Kidney epithelial cell (primary cell): ENCODE data around the gene EOGT. TPM values are rescaled to one million over a fixed set of nuclear protein-coding genes. Genes with fewer than 3 reads are reported as not detected.

ENCODE experiments used
- DNase-seq: peaks from one replicate; pipeline ENCODE4 v3.0.0-alpha.2; 2010; ENCODE audit warnings: low read depth
- H3K27me3 ChIP-seq: 2 replicates; pipeline ENCODE4 v1.6.0; 2011; ENCODE audit warnings: low read length; ENCODE audit not compliant: control insufficient read depth, insufficient read depth
- H3K36me3 ChIP-seq: 2 replicates; pipeline ENCODE4 v1.5.1; 2011; ENCODE audit warnings: low read length; ENCODE audit not compliant: control insufficient read depth, insufficient read depth
- H3K4me3 ChIP-seq: 2 replicates; pipeline ENCODE4 v1.5.1; 2011; ENCODE audit warnings: low read depth, mild to moderate bottlenecking, control low read depth, low read length
- total RNA-seq: library from RNA; depleted of rRNA; stranded (reverse); fragments of >200 nt; gene quantifications from 2 replicates; pipeline ENCODE4 v1.2.3, GENCODE V29; 2015
- TF ChIP-seq, protein P1 (sequence below): IDR thresholded peaks from 2 replicates; pipeline ENCODE4 v1.5.1; 2011; ENCODE audit warnings: mild to moderate bottlenecking, moderate library complexity, low read length, control low read depth, inconsistent platforms; ENCODE audit not compliant: insufficient read depth, poor library complexity, severe bottlenecking

EOGT gene
- total RNA-seq, 1 donor from 2014 or later, result 28.3 TPM

GRCh38 chr3:69005791-69006482 is 7.5 kb downstream of the EOGT start:
- Histone ChIP-seq H3K4me3 (no peak overlapping the region), H3K27me3 (no peaks in the 10 kb centered on the region), H3K36me3 (peaks cover 3% of the 10 kb centered on the region)
- no peak for DNase-seq
- TF ChIP-seq, protein P1, sequence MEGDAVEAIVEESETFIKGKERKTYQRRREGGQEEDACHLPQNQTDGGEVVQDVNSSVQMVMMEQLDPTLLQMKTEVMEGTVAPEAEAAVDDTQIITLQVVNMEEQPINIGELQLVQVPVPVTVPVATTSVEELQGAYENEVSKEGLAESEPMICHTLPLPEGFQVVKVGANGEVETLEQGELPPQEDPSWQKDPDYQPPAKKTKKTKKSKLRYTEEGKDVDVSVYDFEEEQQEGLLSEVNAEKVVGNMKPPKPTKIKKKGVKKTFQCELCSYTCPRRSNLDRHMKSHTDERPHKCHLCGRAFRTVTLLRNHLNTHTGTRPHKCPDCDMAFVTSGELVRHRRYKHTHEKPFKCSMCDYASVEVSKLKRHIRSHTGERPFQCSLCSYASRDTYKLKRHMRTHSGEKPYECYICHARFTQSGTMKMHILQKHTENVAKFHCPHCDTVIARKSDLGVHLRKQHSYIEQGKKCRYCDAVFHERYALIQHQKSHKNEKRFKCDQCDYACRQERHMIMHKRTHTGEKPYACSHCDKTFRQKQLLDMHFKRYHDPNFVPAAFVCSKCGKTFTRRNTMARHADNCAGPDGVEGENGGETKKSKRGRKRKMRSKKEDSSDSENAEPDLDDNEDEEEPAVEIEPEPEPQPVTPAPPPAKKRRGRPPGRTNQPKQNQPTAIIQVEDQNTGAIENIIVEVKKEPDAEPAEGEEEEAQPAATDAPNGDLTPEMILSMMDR, result no peak

GRCh38 chr3:69005071-69005790 is 8.3 kb downstream of the EOGT start:
- no peaks in the 10 kb centered on the region for H3K27me3 ChIP-seq
- H3K4me3 ChIP-seq, result no peak overlapping the region
- peaks cover 3% of the 10 kb centered on the region for H3K36me3 ChIP-seq
- TF ChIP-seq, protein P1, result no peak
- no peak for DNase-seq

DNA sequence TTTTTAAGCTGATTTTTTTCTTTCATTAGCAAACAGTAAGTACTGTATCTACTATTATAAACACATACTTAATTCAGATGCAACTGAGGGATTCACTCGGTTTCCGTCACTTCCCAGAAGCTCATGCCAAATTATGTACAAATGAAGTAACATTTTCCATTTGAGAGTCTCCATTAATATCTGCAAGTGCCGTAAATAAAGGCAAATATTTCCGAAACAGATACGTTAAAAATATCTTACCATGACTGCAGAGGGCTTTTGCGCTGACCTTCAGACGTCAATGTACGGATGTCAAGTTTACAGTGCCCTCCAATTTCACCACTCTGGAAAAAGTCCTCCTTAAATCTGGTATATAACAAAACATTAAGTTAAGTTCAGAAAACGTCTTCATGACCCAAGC is 9.3 kb downstream of the EOGT start:
- DNase-seq, result no peak
- TF ChIP-seq, protein P1, result no peak
- H3K27me3 ChIP-seq, result no peaks in the 10 kb centered on the region
- H3K4me3 ChIP-seq, result no peak overlapping the region
- H3K36me3 ChIP-seq, result peaks cover 3% of the 10 kb centered on the region

DNA sequence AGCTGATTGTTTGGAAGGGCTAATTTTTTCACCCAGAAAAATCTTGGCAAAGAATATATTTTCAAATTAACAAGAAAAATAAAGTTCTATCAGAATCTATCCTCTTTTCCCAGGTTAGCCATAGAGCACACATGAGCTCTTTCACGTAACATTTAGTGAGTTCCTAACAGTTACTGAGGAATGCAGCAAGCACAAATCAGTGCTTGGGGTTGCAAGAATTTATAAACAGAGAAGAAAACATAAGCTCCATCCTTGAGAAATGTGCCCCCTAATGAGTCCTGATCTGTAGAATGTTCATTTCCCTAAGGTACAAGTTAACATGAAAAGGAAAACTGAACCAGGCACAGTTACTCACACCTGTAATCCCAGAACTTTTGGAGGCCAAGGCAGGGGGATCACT is 13.9 kb downstream of the EOGT start:
- DNase-seq, result no peak
- TF ChIP-seq, protein P1, result no peak
- no peaks in the 10 kb centered on the region for H3K27me3 ChIP-seq
- H3K36me3 ChIP-seq, result peaks cover 2% of the 10 kb centered on the region
- no peak overlapping the region for H3K4me3 ChIP-seq

DNA sequence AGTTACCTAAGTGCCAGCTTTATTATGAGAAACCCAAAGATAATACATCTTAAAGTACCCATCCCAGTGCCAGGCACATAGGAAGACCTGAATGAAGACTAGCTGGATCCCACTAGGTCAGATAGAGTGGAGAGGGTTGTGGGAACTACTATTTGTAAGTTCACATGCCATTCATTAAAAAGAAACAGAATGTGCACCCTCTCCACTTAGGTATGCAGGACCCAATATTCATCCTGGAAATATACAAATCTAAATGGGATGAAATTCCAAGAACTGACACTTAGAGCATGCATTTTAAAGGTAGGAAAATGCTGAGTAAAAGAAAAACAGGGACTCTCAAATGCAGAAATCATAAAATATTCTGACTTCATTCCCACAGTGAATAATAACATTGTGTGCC is 14.3 kb downstream of the EOGT start:
- no peak for DNase-seq
- Histone ChIP-seq H3K4me3 (no peak overlapping the region), H3K27me3 (no peaks in the 10 kb centered on the region), H3K36me3 (peaks cover 2% of the 10 kb centered on the region)
- TF ChIP-seq, protein P1, result no peak
